ENCODE data around the gene PLA2G2F. TPM values are rescaled to one million over a fixed set of nuclear protein-coding genes. Genes with fewer than 3 reads are reported as not detected.

The PLA2G2F gene, protein sequence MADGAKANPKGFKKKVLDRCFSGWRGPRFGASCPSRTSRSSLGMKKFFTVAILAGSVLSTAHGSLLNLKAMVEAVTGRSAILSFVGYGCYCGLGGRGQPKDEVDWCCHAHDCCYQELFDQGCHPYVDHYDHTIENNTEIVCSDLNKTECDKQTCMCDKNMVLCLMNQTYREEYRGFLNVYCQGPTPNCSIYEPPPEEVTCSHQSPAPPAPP
- total RNA-seq = not detected in 2 replicates

DNA sequence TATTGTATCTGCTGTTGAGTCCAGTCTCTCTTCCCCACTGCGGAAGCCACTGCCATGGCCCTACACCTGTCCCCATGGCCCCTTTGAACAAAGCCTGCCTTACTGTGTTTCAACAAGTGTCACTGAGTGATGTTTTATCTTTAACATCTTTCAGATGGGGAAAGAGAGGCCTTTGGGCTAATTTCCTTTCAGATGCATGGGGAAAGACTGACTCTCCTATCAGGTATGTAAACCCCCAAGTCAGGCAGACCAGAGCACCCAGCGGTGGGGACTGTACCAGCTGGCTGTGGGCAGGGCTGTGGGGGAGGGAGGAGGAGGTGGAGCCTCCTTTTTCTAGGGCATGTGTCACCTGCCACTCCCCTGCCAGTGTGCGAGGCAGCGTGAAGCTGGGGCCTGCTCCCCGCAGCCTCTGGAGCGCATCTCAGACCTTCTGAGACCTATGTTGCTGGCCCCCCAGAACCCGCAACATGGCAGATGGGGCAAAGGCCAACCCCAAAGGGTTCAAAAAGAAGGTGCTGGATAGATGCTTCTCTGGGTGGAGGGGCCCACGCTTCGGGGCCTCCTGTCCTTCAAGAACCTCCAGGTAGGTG, at the start of gene PLA2G2F:
Gene PLA2G2F (plus strand): TSS at position 363 of the 590 bp plus-strand sequence. CDS start 105 bp downstream, at position 468.

DNA sequence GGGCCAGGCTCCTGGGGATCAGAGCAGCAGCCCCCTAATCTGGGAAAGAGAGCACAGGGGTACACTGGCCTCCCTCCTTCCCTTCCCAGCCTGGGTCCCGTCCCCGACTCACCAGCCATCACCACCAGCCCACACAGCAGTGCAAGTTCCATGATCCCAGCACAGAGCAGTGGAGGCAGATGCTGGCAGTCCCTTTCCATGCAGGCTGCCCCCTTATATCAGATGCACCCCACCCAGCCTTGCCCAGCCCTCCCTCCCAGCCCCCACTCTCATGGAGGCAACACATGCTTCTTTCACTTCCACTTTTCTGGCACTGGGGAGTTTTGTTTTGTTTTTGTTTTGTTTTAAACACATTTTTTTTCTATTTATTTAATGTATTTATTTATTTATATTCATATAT, 19.8 kb upstream of the PLA2G2F start, which contains the start of gene PLA2G2D:
Gene PLA2G2D (minus strand): TSS at position 190 of the 400 bp plus-strand sequence. CDS start 38 bp downstream, at position 152.

DNA sequence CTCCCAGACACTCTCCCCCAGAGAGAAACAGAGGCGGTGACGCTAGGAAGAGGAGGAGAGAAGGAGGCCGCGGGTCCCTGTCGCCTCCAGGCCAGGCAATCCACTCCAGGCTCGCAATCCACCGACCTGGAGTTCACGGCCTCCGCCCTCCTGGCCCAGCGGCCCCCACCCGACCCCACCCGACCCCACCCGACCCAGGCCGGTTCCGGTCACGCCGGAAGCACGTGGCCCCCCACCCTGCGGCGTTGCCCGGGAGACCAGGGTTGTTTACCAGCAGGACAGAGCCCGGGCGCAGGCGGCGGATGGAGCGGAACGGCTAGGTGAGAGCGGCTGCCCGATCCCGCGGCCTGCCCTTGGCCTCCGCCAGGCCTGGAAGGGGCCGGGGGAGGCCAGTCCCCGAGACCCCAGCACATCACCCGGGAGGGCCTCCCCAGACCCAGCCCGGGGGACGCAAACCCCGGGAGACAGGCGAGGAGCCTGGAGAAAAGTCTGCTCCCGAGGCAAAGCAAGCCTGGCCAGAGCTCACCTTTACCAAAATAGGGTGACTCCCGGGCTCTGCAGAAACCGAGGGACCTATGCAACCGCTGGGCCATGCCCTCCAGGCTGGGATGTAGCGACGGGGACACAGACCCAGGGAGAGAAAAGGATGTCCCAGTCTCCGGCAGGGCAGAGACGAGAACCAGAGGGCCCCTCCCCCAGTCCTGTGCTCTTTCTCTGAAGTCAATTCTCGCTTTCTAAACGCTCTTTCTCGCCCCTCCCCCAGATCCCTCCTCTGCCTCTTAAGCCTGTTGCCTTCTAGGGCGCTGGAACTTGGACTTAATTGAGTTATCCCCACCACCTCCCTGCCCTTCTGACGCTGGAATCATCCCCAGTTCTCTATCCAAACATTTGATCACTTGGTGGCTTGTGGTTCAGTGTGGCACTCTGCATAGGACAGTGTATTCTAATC, 47.0 kb downstream of the PLA2G2F start, which contains the start of the genes PLA2G2C and UBXN10:
Gene PLA2G2C (minus strand): TSS at position 685 of the 949 bp plus-strand sequence. CDS start 9,155 bp downstream, outside the sequence.
Gene UBXN10 (plus strand): TSS at position 263 of the 949 bp plus-strand sequence. CDS start 4,466 bp downstream, outside the sequence.

Other genes starting within 250 kb of the PLA2G2F start
- gene PLA2G2E, start 215.7 kb upstream of the PLA2G2F start, total RNA-seq = not detected in 2 replicates
- not detected in 2 replicates for gene PLA2G2A, start 159.7 kb upstream of the PLA2G2F start, total RNA-seq
- 0.32 and 0.46 TPM in 2 replicates for gene PLA2G5, start 69.1 kb upstream of the PLA2G2F start, total RNA-seq
- not detected in 2 replicates for gene PLA2G2D, start 19.8 kb upstream of the PLA2G2F start, total RNA-seq
- gene UBXN10, start 46.8 kb downstream of the PLA2G2F start, total RNA-seq = under 0.01 TPM in 1 of 2 replicates, not detected in the other
- gene PLA2G2C, start 47.2 kb downstream of the PLA2G2F start, total RNA-seq = not detected in 2 replicates
- not detected in 2 replicates for gene VWA5B1, start 151.6 kb downstream of the PLA2G2F start, total RNA-seq

Measured in epithelial cell of umbilical artery (primary cell).